HG02870 (cell line): Measurements from ENCODE around the gene MOK.
"Not testable (repeated sequence)": the region's sequence is repeated elsewhere in the genome, so short reads cannot be mapped to it uniquely, and the experiment has no call there.

Experiments used
- ATAC-seq: cut with Tn5 transposase; IDR thresholded peaks from one replicate; pipeline ENCODE4 v1.9.1; 2021; ENCODE audit warnings: mild to moderate bottlenecking, moderate library complexity; ENCODE audit not compliant: unreplicated experiment

Gene MOK

GRCh38 chr14:102304611-102305506, at the start of gene MOK:
MOK (minus strand) TSS chr14:102305164; CDS start chr14:102304968, 196 bp downstream.
- peak; percentile 96 for ATAC-seq

GRCh38 chr14:102353126-102353619, 48.2 kb upstream of the MOK start:
- no peak for ATAC-seq

GRCh38 chr14:102352213-102352612, 47.2 kb upstream of the MOK start:
- no peak for ATAC-seq

GRCh38 chr14:102351593-102351992, 46.6 kb upstream of the MOK start:
- ATAC-seq: not testable (repeated sequence)

GRCh38 chr14:102351023-102351422, 46.1 kb upstream of the MOK start:
- no peak for ATAC-seq

GRCh38 chr14:102348376-102348775, 43.4 kb upstream of the MOK start:
- ATAC-seq: no peak

- no peak for ATAC-seq
Measured at GRCh38 chr14:102346645-102347044, 41.7 kb upstream of the MOK start.

- no peak for ATAC-seq
Measured at GRCh38 chr14:102345232-102345631, 40.3 kb upstream of the MOK start.

GRCh38 chr14:102344485-102344884, 39.5 kb upstream of the MOK start:
- ATAC-seq: no peak

- no peak for ATAC-seq
Measured at GRCh38 chr14:102344084-102344483, 39.1 kb upstream of the MOK start.

- ATAC-seq: no peak
Measured at GRCh38 chr14:102342238-102342637, 37.3 kb upstream of the MOK start.

GRCh38 chr14:102341566-102341965, 36.6 kb upstream of the MOK start:
- ATAC-seq: no peak

GRCh38 chr14:102338724-102339123, 33.8 kb upstream of the MOK start:
- no peak for ATAC-seq

- ATAC-seq: no peak
Measured at GRCh38 chr14:102335163-102335562, 30.2 kb upstream of the MOK start.

GRCh38 chr14:102333795-102334705, 29.1 kb upstream of the MOK start:
- ATAC-seq: no peak

GRCh38 chr14:102333390-102333789, 28.4 kb upstream of the MOK start:
- no peak for ATAC-seq

GRCh38 chr14:102330806-102331205, 25.8 kb upstream of the MOK start:
- ATAC-seq: no peak

GRCh38 chr14:102329381-102329780, 24.4 kb upstream of the MOK start:
- not testable (repeated sequence) for ATAC-seq

GRCh38 chr14:102326583-102326982, 21.6 kb upstream of the MOK start:
- ATAC-seq: no peak

- ATAC-seq: no peak
Measured at GRCh38 chr14:102325791-102326345, 20.9 kb upstream of the MOK start.

- ATAC-seq: no peak
Measured at GRCh38 chr14:102323102-102323501, 18.1 kb upstream of the MOK start.
